WERI-Rb-1 (cell line): ENCODE measurements around the gene KIAA1549.

ENCODE experiments used
- DNase-seq: peaks from one replicate; pipeline ENCODE4 v3.0.0-alpha.2; 2020
- H3K27ac ChIP-seq: fragments of 250-450 bp; sonication (Bioruptor Pico); 2 replicates; pipeline ENCODE4 v1.5.1; 2020; ENCODE audit warnings: mild to moderate bottlenecking, moderate library complexity
- H3K27me3 ChIP-seq: fragments of 250-450 bp; sonication (Bioruptor Pico); 2 replicates; pipeline ENCODE4 v1.5.1; 2021; ENCODE audit warnings: mild to moderate bottlenecking, low read depth, moderate library complexity; ENCODE audit not compliant: insufficient read depth, severe bottlenecking
- H3K36me3 ChIP-seq: fragments of 250-450 bp; sonication (Bioruptor Pico); 2 replicates; pipeline ENCODE4 v1.5.1; 2020; ENCODE audit warnings: mild to moderate bottlenecking, moderate library complexity
- H3K4me3 ChIP-seq: 2 replicates; pipeline ENCODE4 v1.5.1; 2011; ENCODE audit warnings: low read depth, mild to moderate bottlenecking, control low read depth, low read length
- H3K9me3 ChIP-seq: fragments of 250-450 bp; sonication (Bioruptor Pico); 2 replicates; pipeline ENCODE4 v1.5.1; 2021; ENCODE audit warnings: mild to moderate bottlenecking, moderate library complexity; ENCODE audit not compliant: severe bottlenecking
- CTCF ChIP-seq: IDR thresholded peaks from 2 replicates; pipeline ENCODE4 v1.5.1; 2011; ENCODE audit warnings: low read depth, mild to moderate bottlenecking, control low read depth, inconsistent platforms, low read length

The KIAA1549 gene

DNA sequence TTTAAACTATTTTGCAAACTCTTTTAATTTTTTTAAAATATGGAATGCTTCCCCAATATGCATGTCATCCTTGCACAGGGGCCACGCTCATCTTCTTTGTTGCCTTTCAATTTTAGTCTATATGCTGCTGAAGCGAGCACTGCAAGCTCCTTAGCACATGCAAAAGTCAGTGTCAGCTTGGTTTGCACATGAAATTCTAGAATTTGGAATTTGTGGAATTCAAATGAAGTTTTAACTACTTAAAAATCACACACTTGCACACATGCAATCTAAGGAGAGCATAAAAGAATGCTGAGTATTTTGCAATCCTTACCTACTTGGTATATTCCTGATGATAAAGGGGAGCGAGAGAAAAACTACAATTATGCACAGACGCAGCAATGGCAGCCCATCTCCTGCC lies 104.9 kb downstream of the KIAA1549 start:
- Histone ChIP-seq H3K9me3 (no peaks in the 10 kb centered on the region), H3K36me3 (peaks cover 3% of the 10 kb centered on the region), H3K4me3 (no peak overlapping the region), H3K27me3 (no peaks in the 10 kb centered on the region), H3K27ac (no peak overlapping the region)
- TF ChIP-seq CTCF, result no peak
- no peak for DNase-seq

DNA sequence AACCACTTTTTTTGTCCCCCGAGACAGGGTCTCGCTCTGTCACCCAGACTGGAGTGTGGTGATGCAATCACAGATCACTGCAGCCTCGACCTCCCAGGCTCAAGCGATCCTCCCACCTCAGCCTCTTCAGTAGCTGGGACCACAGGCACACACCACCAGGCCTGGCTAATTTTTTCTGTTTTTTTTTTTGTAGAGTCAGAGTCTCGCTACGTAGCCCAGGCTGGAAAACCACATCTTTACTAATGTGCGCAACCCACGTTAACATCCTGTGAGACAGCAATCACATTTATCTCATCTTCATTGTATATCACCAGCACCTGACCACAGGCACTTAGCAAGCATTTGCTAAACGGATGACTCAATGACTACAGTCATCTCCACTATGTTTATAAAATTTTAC lies 105.4 kb downstream of the KIAA1549 start:
- Histone ChIP-seq H3K27me3 (no peaks in the 10 kb centered on the region), H3K27ac (no peak overlapping the region), H3K9me3 (no peaks in the 10 kb centered on the region), H3K36me3 (peaks cover 5% of the 10 kb centered on the region), H3K4me3 (no peak overlapping the region)
- no peak for DNase-seq
- TF ChIP-seq CTCF, result no peak

DNA sequence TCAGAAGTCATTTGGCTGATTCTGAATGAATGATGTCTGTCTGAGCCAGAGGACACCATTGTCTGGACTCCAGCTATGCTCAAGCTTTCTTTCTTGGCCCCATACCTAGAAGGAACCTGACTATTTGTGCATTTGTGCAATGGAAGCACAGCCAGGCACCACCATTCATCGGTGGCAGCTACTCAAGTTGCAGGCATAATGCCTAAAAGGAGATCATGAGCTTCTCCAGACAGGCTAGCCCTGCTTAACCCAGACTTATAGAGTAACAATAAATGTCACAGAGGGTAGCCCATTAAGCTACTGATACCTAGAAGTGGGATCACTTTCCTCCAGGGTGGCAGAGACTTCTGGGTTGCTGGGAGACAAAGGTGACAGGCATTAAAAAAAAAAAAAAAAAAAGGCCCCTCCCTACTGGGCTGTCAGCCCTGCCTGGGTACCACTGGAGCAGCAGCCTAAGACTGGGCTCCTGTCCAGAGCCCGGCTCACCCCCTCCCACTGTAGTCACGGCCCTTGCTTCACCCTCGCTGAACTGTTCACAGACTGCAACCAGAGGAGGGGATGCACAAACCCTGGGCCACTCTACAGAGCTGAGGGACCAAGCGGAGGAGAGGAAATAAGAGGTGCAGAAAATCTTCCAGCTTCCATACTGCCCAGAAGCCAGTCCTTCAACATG lies 107.8 kb downstream of the KIAA1549 start:
- H3K9me3 ChIP-seq, result no peaks in the 10 kb centered on the region
- no peak for TF ChIP-seq CTCF
- H3K36me3 ChIP-seq, result peaks cover 10% of the 10 kb centered on the region
- no peak for DNase-seq
- H3K4me3 ChIP-seq, result no peak overlapping the region
- no peak overlapping the region for H3K27ac ChIP-seq
- H3K27me3 ChIP-seq, result no peaks in the 10 kb centered on the region

GRCh38 chr7:138872576-138872975 lies 108.6 kb downstream of the KIAA1549 start:
- no peak for TF ChIP-seq CTCF
- H3K9me3 ChIP-seq, result no peaks in the 10 kb centered on the region
- H3K4me3 ChIP-seq, result no peak overlapping the region
- H3K36me3 ChIP-seq, result peaks cover 10% of the 10 kb centered on the region
- H3K27ac ChIP-seq, result no peak overlapping the region
- no peaks in the 10 kb centered on the region for H3K27me3 ChIP-seq
- DNase-seq, result no peak

DNA sequence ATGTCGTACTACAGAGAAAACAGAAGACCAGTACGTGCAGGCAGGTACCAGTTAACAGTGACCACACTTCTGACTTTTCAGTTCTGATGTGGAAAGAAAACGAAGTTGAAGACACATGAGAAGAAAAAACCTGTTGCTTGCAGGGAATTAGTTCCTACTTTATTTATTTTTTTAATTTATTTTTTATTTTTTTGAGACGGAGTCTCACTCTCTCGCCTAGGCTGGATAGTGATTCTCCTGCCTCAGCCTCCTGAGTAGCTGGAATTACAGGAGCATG lies 109.4 kb downstream of the KIAA1549 start:
- no peak overlapping the region for H3K4me3 ChIP-seq
- H3K36me3 ChIP-seq, result peaks cover 14% of the 10 kb centered on the region
- no peaks in the 10 kb centered on the region for H3K27me3 ChIP-seq
- H3K9me3 ChIP-seq, result no peaks in the 10 kb centered on the region
- no peak for DNase-seq
- no peak overlapping the region for H3K27ac ChIP-seq
- no peak for TF ChIP-seq CTCF
